Measurements from ENCODE around the gene C1orf167.
A peak's percentile ranks its signal among the peaks of the same experiment; 100 is the strongest.

The C1orf167 gene

DNA sequence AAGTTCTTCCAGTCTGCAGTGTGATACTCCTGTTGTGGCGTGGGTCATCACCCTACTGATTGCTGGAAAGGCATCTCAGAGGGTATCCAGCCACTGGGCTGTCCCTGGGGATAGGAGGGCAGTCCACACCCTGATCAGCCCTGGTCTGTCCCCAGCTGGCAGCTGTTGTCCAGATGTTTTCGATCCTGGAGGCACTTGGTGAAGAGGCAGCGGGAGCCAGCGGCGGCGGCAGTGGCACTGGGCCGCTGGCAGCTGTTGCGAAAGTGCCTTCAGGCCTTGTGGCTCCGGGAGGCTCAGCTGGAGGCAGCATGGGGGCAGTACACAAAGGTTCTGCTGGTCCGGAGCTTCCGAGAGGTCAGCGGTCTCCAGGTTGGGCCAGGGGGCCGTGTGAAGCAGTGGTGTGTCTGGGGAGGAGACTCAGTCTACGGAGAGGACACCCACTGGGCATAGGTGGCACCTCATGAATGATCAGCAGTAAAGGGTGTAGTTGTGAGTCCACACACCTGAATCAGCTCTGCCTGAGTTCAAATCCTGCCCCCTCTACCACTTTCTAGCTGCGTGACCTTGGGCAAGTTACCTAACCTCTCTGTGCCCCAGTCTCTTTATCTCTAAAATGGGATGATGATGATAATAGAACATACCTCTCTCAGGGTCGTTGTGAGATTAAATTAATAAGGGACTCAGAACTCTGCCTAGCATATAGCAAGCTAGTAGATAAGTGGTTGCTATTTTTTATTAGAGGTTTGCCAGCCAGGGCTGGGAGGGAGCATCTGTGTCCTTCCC lies 6.1 kb downstream of the C1orf167 start:
- DNase-seq: no peak

DNA sequence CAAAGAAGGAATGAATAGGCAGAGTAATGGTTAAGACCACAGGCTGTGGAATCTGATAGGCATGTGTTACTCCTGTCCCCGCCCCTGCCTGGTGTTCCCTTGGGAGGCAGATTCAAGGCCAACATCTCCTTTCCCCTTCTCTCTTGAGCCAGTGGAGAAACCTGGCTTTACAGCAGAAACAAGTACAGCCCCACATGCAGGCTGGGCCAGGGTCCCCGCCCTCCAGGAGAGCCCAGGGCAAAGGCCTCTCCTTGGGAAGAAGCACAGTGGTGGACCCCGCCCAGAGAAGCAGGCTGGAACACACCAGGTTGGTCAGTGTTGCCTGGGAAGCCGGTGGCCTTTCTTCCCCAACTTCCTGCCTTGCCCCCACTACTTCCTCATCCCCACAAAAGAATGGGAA lies 6.8 kb downstream of the C1orf167 start:
- no peak for DNase-seq

DNA sequence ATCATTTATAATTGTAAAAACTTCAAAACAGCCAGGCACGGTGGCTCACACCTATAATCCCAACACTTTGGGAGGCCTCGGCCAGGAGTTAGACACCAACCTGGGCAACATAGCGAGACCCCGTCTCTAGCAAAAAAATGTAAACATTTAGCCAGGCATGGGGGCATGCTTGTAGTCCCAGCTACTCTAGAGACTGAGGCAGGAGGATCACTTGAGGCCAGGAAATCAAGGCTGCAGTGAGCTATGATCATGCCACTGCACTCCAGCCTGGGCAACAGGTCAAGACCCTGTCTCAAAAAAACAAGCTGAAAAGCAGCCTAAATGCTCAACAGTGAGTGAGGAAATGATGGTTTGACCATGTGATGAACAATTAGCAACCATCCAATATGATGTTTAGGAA lies 7.3 kb downstream of the C1orf167 start:
- no peak for DNase-seq

DNA sequence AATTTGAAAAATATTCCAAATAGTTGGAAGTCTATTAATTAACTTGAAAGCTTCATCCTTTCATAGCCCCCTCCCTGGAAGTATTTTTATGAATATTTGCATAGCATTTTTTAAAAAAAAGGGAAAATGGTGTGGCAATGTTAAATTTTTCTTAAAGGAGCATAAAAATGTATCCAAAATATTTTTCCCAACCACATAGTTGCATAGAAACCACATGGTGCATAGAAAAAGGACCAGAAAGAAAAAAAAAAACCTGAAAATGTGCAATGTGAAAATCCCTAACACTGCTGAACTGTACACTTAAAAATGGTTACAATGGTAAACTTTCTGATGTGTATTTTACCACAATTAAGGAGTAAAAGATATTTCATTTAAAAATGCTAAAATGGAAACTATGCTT lies 8.0 kb downstream of the C1orf167 start:
- DNase-seq: no peak

DNA sequence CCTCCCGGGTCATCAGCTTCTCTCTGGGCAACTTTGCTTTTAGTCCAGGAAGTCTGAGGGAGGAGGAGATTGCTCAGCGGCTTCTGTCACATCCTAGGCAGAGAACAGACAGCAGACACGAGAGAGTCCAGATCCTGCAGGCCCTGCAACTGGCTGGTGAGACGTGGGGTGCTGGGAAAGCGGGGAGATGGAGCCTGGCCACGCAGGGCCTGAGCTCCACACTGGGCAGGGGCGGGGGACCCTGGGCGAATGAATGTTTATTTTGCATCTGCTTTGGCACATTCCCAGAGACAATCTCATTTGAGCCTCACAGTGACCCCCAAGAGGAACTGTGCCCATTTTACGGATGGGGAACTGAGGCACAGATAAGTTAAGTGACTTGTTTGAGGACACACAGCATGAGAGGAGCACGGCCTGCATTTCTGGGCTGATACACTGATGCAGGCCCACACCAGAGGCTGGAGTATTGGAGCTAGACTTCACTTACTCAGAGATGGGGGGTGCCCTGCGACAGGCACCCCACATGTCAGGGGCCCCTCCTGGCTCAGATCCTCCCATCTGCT lies 9.6 kb downstream of the C1orf167 start:
- DNase-seq: no peak

DNA sequence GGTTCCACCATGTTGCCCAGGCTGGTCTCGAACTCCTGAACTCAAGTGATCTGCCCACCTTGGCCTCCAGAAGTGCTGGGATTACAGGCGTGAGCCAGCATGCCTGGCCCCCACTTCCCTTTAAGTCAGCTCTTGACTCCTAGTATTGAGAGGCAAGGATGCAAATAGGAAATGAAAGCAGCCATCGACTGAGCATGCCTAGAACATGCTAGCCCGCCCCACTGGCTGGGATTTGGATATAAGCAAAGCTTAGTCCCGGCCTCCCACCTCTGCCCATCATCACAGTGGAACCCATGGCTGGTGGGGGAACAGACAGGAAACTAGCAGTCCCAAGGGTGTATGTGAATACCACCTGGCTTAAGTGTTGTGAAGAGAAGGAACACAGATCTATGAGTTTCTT lies 10.5 kb downstream of the C1orf167 start:
- DNase-seq: no peak

DNA sequence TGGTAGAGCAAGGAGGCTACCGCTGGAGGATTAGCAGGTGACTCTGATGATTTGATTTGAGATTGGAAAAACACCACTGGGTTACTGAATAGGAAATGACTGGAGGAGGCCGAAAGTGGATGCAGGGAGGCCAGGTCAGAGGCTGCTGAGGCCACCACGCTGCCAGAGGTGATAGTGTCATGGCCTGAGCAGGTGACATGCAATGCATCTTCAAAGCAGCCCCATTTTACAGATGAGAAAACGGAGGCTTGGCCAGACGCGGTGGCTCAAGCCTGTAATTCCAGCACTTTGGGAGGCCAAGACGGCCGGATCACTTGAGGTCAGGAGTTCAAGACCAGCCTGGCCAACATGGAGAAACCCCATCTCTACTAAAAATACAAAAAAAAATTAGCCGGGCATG lies 12.8 kb downstream of the C1orf167 start:
- no peak for DNase-seq

DNA sequence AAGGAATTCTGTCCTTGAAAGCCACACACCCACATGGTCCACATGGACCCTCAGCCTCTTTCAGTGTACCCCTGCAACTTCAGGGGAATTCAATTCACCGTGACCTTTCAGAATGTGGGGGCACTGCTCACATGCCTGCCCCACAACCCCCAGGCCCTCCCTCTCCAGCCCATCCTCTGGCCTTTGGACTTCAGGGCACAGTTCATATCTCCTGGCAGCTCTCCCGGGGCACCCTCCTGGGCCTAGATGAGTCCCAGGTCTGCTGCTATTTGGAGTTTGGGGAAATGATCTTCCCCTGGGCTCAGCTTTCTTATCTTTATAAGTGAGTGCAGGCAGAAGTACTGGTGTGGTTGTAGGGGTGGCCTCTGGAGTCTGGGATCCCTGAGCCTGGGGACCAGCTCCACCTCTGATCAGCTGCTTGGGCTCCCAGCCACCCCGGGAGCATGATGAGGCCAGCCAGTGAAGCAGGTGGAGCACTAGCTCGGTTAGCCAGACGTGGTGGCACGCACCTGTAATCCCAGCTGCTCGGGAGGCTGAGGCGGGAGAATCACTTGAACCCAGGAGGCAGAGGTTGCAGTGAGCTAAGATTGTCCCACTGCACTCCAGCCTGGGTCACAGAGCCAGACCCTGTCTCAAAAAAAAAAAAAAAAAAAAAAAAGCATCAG lies 15.8 kb downstream of the C1orf167 start:
- no peak for DNase-seq

DNA sequence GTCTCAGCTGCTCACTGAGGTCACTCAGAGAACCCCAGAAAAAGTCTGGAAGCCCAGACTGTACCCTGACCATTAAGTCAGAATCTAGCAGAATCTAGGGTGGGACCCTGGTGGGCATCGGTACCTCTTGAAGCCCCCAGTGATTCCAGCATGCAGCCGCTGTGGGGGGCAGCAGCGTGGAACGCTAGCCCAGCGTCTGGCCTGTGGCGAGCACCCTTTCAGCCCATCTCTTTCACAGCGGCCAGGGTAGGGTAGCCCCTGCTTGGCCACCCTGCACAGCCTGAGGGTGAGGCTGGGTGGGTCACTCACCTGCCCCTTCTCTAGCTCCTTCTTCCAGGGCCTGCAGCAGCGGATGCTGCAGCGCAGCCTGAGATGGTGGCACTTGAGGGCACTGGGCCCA lies 16.3 kb downstream of the C1orf167 start:
- no peak for DNase-seq

DNA sequence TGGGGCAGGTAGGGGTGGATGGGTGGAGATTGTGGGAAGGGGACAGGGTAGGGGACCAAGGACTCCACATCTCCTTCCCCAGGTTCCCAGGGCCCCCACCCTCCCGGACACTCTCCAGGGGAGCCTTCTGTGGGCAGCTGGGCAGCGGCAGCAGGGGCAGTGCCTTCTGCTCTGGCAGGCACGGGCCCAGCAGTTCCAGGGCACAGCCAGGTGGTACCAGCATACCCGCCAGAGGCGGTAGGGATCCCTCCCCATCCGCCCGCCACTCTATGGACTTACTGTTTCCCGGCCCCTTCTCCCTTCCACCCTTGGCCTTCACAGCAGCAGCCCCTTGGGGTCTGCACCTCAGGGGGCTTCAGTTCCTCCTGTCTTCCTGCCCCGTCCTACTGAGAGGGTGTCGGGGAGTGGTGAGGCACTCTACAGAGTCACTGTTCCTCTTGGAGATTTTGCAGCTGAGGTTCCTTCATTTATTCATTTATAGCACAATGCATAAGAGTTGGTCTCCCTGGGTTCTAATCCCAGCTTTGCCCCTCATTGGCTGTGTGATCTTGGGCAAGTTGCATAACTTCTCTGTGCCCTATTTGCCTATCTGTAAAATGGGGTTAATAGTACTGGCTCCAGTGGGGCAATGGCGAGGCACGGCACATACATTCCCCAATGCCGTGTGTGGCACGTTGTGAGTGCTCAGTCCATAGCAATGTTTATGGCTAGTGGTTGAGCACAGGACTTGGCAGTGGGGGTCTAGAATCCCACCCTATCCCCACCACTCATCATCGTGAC lies 17.0 kb downstream of the C1orf167 start:
- DNase-seq: no peak

DNA sequence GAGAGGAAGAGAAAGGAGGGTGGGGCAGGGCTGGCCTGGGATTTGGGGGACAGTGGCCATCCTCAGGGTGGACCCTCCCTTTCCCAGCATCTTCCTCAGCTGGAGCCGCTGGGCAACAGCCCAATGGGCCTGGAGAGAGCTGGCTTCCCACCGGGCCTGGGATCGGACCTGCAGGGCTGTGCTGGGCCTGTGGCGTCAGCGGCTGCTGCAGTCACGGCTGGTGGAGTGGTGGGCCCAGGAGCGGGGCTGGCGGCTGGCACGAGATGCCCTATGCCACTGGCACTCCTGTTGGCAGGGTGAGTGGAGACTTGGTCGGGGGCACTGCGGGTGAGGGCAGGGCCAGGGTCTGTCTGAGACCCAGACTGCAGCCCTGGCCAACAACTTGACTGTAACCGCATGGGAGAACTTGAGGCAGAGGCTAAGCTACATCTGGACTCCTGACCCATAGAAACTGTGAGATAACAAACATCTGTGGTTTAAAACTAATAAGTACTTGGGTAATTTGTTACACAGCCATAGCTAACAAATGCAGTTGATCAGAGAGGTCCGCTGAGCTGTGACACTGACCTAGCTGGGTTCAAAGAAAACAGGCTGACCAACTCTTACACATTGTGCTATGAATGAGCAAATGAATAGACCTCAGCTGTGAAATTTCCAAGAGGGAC lies 17.9 kb downstream of the C1orf167 start:
- no peak for DNase-seq

DNA sequence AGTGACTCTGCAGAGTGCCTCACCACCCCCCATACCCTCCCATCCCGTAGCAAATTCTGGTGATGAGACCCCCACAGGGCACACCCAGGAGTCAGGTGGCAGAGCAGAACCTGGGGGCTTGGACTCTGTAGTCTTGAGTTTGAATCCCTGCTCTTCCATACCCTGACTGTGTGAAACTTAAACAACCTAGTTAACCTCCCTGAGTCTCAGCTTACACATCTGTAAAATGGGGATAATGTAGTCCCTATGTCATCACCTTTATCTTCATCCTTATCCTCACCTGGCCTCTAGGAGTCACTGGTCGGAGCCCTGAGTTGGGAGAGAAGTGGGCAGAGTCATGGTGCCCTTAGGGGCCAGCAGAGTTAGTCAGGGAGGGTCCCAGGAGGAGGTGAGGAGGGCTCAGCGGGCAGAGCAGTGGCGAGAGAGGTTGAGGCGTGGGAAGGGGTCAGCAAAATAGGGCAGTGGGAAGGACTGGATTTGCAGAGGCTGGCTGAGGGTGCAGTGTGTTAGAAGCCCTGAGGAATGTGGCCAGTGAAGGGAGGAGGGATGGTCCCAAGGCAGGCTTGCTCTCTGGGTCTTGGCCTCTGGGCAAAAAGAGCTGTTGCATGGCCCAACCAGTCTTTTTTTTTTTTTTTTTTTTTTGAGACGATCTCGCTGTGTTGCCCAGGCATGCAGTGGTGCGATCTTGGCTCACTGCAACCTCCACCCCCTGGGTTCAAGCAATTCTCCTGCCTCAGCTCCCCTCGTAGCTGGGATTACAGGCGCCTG lies 18.6 kb downstream of the C1orf167 start:
- DNase-seq: no peak

DNA sequence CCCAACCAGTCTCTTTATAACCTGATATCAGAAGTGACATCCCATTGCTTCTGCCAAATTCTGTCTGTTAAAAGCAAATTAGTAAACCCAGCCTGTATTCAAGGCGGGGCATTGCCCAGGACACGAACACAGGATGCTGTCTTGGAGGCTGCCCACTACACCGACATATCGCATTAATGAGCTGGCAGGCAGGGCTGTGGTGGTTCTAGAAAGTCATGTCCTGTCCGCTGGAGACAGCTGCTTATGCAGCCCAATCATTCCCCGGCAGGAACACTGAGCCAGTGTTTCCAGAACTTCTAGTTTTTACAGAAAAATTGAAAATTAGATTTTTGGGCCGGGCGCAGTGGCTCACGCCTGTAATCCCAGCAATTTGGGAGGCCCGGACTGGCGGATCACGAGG lies 19.3 kb downstream of the C1orf167 start:
- no peak for DNase-seq

DNA sequence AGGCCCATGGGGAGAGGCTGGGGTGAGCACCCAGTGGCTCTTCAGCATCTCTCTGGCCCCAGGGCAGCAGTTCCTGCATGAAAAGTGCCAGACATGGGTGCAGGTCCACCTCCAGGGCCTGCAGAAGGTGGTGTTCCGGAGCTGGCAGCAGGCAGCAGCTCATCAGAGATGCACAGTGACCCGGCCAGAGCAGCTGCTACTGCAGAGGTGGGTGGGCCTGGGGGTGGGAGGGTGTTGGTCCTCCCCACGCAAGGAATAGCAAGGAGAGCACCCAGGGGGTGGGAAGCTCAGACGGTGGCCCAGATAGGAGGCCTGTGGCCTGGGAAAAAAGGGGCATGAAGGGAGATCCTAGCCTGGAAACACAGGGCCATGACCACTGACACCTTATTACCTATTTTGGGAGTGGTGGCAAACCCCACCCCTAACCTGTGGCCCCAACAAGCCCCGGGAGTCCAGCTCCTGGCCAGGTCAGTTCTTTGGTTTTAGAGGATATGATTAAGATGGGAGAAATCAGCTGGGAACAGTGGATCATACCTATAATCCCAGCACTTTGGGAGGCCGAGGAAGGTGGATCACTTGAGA lies 20.2 kb downstream of the C1orf167 start:
- DNase-seq: no peak

DNA sequence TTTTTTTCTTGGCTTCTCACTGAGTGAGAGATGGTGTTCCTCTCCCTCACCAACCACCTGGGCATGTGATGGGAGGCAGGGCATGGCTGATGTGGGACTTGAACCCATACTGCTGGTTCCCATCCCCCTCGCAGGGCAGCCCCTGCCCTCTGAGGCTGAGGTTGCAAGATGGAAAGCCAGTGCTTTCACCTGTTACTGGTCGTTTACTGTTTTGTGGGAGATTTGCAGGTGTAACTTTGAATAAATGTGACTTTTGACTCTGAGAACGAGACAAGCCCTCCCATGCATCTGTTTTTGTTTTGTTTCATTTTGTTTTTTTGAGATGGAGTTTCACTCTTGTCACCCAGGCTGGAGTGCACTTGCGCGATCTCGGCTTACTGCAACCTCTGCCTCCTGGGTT lies 21.6 kb downstream of the C1orf167 start:
- no peak for DNase-seq

DNA sequence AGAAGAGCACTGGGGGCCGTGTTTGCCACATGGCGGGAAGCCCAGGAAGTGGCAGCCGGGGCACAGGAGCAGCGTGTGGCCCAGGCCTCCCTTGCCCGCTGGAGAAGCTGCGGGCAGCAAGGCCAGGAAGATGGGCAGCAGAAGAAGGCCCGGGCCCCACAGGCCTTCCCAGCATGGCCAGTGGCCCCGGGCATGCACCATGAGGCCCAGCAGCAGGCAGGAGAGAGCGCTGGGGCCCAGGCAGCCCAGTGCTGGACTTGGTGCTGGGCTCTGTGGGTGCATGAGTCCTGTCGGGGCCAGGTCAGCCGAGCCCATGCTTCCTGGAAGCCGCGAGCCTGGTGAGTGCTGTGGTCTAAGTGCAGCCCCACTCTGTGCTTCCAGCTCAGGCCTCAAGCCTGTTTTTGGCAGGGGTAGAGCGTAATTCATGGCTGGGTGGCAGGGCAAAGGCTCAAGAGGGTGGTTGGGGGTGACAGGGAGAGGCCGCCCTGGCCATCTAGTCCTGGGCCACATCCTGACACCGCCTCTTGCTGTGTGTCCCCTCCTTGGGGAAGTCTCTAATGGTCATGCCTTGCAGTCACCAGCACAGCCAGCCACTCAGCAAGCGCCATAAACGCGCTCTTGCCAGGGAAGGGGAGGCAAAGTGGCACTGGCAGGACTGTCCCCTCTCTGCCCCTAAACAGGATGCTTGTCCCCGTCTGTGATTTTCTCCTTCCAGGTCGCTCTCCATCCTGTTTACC lies 22.4 kb downstream of the C1orf167 start:
- DNase-seq: no peak

DNA sequence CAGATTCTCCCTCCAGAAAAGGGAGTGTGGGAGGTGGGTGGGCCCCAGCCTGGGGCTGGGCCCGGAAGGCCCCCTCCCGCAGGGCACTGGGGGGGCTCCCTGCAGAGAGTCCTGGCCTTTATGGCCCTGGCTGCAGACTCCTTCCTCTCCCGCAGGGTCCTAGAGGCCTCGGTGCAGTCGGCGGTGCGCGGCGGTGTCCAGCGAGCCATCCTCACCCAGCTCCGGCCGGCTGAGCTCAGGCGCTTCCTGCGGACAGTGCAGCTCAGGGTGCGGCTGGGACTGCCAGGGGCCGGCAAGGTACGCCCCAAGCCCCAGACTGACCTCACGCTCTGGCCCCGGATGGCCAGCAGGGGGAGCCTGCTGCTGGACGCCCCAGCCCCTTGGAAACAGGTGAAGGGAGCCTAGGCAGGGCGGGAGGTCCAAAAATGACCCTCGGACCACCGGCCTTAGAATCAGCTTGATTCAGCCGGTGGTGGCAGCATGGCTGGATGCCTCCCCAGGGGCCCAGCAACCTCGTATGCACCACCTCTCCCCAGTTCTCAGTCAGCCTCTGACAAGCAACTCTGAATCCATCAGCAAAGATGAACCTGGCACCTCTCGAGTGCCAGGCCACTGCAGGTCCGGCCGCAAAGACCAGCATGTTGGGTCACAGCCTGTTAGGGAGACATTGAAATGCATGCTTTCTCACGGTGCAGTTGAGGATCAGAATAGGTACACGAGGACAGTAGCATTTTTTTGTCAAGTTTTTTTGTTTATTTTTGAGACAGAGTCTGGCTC lies 23.2 kb downstream of the C1orf167 start:
- DNase-seq: peak; percentile 12

DNA sequence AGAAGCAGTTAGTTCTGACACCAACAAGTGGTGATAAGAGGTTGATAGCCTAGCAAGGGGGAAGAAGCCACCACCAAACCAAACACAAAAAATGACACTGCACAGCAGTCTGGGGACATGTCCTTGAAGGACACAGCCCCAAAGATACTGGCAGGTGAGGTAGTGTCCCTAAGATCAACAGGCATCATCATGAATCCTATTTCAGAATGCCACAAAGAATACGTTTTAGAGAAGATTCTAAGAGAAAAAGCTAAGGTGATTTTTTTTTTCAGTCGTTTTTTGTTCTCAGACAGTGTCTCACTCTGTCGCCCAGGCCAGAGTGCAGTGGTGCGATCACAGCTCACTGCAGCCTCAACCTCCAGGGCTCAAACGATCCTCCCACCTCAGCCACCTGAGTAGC lies 24.2 kb downstream of the C1orf167 start:
- no peak for DNase-seq

DNA sequence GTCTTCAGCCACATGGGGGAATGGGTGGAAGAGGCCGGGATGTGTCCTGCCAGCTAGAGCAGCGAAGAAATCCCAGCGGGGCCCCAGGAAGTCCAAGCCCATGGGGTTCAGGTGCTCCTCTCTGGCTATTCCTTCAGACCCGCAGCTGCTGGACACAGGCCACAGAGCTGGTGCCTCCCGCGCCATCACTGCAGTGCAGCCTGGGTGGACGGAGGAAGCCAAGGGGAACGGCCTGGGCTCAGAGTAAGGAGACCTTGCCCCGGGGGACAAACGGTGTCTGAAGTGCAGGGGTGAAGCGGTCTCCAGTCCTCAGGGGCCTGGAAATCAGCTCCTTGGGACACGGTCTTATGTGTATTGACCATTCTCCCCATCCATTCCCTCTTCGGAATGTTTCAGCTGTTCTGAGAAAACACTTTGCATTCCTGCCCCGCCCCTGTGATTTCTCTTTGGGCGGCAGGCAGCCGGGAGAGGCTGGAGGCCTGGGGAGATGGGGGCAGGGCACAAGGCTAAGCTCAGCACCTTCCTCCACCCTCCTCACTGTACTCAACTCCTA lies 25.3 kb downstream of the C1orf167 start:
- no peak for DNase-seq
